Uterus (tissue), 4 donors: ENCODE measurements around the gene FHDC1. TPM values are rescaled to one million over a fixed set of nuclear protein-coding genes. Genes with fewer than 3 reads are reported as not detected.

Experiments
- DNase-seq, 2 donors: peaks; one replicate each; pipeline ENCODE4 v3.0.0-alpha.2; 2019 to 2020
- H3K27ac ChIP-seq, 2 donors: fragments of 200-600 bp; sonication (generic); 1 replicate in 1 of 2; 2 replicates in 1 of 2; pipeline ENCODE4 v1.5.1; 2016 to 2018
- H3K27me3 ChIP-seq, 2 donors: fragments of 200-600 bp; sonication (generic); one replicate each; pipeline ENCODE4 v1.5.1; 2018 to 2019; ENCODE audit warnings: control low read depth in 1 of 2
- H3K36me3 ChIP-seq, 2 donors: fragments of 200-600 bp; sonication (generic); one replicate each; pipeline ENCODE4 v1.5.1; 2019; ENCODE audit warnings: control low read depth in 1 of 2
- H3K4me1 ChIP-seq, 2 donors: fragments of 200-600 bp; sonication (generic); one replicate each; pipeline ENCODE4 v1.5.1; 2018 to 2019; ENCODE audit warnings: control low read depth in 1 of 2
- H3K4me3 ChIP-seq, 2 donors: fragments of 200-600 bp; sonication (generic); 1 replicate in 1 of 2; 2 replicates in 1 of 2; pipeline ENCODE4 v1.5.1; 2018 to 2019; ENCODE audit warnings: mild to moderate bottlenecking in 1 of 2
- H3K9me3 ChIP-seq, 2 donors: fragments of 200-600 bp; sonication (generic); one replicate each; pipeline ENCODE4 v1.5.1; 2019; ENCODE audit warnings: control low read depth in 1 of 2
- CTCF ChIP-seq, 4 experiments: fragments of 200-600 bp in 2 of 4; fragments of 450-650 bp in 2 of 4; sonication (generic) in 2 of 4; IDR thresholded peaks; one replicate each; pipeline ENCODE4 v1.5.1; 2016 to 2019; ENCODE audit warnings: antibody characterized with exemption in 4 of 4, mild to moderate bottlenecking in 2 of 4, moderate library complexity in 1 of 4
- POLR2A ChIP-seq, 2 donors: fragments of 450-650 bp; IDR thresholded peaks; one replicate each; pipeline ENCODE4 v1.6.1; 2016; ENCODE audit warnings: antibody characterized with exemption in 2 of 2, mild to moderate bottlenecking in 1 of 2, moderate library complexity in 1 of 2
- intact Hi-C: fragments of 100-400 bp; cut with DNase I; formaldehyde crosslinking; loops from one replicate; pipeline ENCODE4 v1.15.1; 2023; ENCODE audit warnings: low total_unique reads
- total RNA-seq, 4 donors: library from RNA; depleted of rRNA in 3 of 4; stranded (reverse); fragments of >200 nt in 3 of 4; gene quantifications; one replicate each; pipeline versions ENCODE4 v1.1.0 to v1.2.4, GENCODE V29; 2014 to 2023
- donor health status: DM: yes; HTN: yes; CAD: no.

The FHDC1 gene
- total RNA-seq, 4 donors from 2014 or later: 0.88 to 10.0 (median 2.9) TPM

GRCh38 chr4:152898606-152899005 is 37.5 kb upstream of the FHDC1 start:
- Histone ChIP-seq H3K4me1 (no peaks in the 10 kb centered on the region), H3K9me3 (no peaks in the 10 kb centered on the region), H3K36me3 (no peaks in the 10 kb centered on the region), H3K27ac (no peak overlapping the region), H3K4me3 (no peak overlapping the region), H3K27me3 (no peaks in the 10 kb centered on the region)
- intact Hi-C loops: no loop called here
- DNase-seq: no peak
- TF ChIP-seq CTCF (IDR thresholded peaks at IDR 0.05) (no peak), POLR2A (IDR thresholded peaks at IDR 0.05) (no peak)

DNA sequence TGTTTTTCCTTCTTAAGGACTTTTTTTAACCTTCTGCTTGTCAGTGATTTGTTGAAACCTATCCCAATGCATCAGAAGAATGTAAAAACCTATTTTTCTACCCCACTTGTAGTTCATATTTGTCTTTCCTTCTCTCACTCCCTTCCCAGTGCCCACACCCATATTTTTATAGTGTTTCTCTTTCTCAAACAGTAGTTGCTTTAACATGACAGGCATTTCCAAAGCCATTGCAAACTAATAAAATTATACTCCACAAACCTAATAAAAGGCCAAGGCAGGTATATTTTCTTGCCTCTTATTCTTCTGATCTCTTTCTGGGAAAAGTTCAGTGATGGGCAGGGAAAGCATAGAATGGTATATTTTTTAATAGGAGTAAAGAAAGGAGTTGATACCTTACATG is 35.7 kb upstream of the FHDC1 start:
- no peak for TF ChIP-seq CTCF (IDR thresholded peaks at IDR 0.05)
- TF ChIP-seq POLR2A (IDR thresholded peaks at IDR 0.05): no peak
- intact Hi-C loops: no loop called here
- H3K4me1 ChIP-seq: no peaks in the 10 kb centered on the region
- no peaks in the 10 kb centered on the region for H3K9me3 ChIP-seq
- no peaks in the 10 kb centered on the region for H3K36me3 ChIP-seq
- no peak for DNase-seq
- no peaks in the 10 kb centered on the region for H3K27me3 ChIP-seq
- no peak overlapping the region for H3K4me3 ChIP-seq
- H3K27ac ChIP-seq: no peak overlapping the region

- H3K4me1 ChIP-seq: no peaks in the 10 kb centered on the region
- intact Hi-C loops: no loop called here
- TF ChIP-seq POLR2A (IDR thresholded peaks at IDR 0.05) (no peak), CTCF (IDR thresholded peaks at IDR 0.05) (no peak)
- DNase-seq: no peak
- no peaks in the 10 kb centered on the region for H3K36me3 ChIP-seq
- H3K4me3 ChIP-seq: no peak overlapping the region
- H3K27me3 ChIP-seq: no peaks in the 10 kb centered on the region
- H3K9me3 ChIP-seq: no peaks in the 10 kb centered on the region
- H3K27ac ChIP-seq: no peak overlapping the region
Observed at GRCh38 chr4:152901205-152901604, 34.9 kb upstream of the FHDC1 start.

- no peak for DNase-seq
- H3K4me1 ChIP-seq: no peaks in the 10 kb centered on the region
- TF ChIP-seq CTCF (IDR thresholded peaks at IDR 0.05): no peak
- no peak overlapping the region for H3K27ac ChIP-seq
- H3K4me3 ChIP-seq: no peak overlapping the region
- H3K9me3 ChIP-seq: no peaks in the 10 kb centered on the region
- intact Hi-C loops: no loop called here
- H3K36me3 ChIP-seq: no peaks in the 10 kb centered on the region
- no peaks in the 10 kb centered on the region for H3K27me3 ChIP-seq
Observed at GRCh38 chr4:152903658-152904057, 32.5 kb upstream of the FHDC1 start.

- Histone ChIP-seq H3K4me3 (no peak overlapping the region), H3K36me3 (no peaks in the 10 kb centered on the region), H3K9me3 (no peaks in the 10 kb centered on the region), H3K4me1 (no peaks in the 10 kb centered on the region), H3K27ac (no peak overlapping the region), H3K27me3 (no peaks in the 10 kb centered on the region)
- intact Hi-C loops: no loop called here
- DNase-seq: no peak
- TF ChIP-seq CTCF (IDR thresholded peaks at IDR 0.05) (no peak), POLR2A (IDR thresholded peaks at IDR 0.05) (no peak)
Observed at GRCh38 chr4:152909901-152910300, 26.2 kb upstream of the FHDC1 start.
